H1 (cell line): Measurements from ENCODE around the gene KRTAP12-3. TPM values are rescaled to one million over a fixed set of nuclear protein-coding genes. Genes with fewer than 3 reads are reported as not detected.
A peak's percentile ranks its signal among the peaks of the same experiment; 100 is the strongest.

Experiments used
- CTCF ChIA-PET: fragments of 300-600 bp; sonication (Branson Sonifier 250); formaldehyde crosslinking; loops from one replicate; lab custom pipeline; 2021; ENCODE audit not compliant: partially characterized antibody; lab: Charles Lee
- POLR2A ChIA-PET: fragments of 300-600 bp; sonication (Branson Sonifier 250); formaldehyde crosslinking; loops from one replicate; lab custom pipeline; 2021; ENCODE audit warnings: inconsistent platforms; ENCODE audit not compliant: partially characterized antibody; lab: Charles Lee
- DNase-seq, 2 experiments: peaks; one replicate each; pipeline versions ENCODE4 v3.0.0 to v3.0.0-alpha.2; 2010 to 2022; ENCODE audit warnings: low spot score in 2 of 2, low read depth in 1 of 2, mixed read lengths in 1 of 2
- FAIRE-seq: peaks from 2 replicates; lab custom pipeline; 2011; peaks lifted over from hg19 to GRCh38; lab: Jason Lieb, UNC
- H2AFZ ChIP-seq: 2 replicates; pipeline ENCODE4 v1.8.1; 2012; ENCODE audit warnings: low read length, inconsistent platforms
- H2AK5ac ChIP-seq: 2 replicates; pipeline ENCODE4 v1.6.1; 2013; ENCODE audit warnings: low read depth, low read length
- H2BK120ac ChIP-seq: replicated peaks from 2 replicates; pipeline ENCODE3; 2013; ENCODE audit warnings: low read depth, low read length, inconsistent platforms
- H2BK12ac ChIP-seq: 2 replicates; pipeline ENCODE4 v1.6.1; 2013; ENCODE audit warnings: low read depth, low read length
- H2BK15ac ChIP-seq: 2 replicates; pipeline ENCODE4 v1.6.1; 2013; ENCODE audit warnings: low read length
- H2BK20ac ChIP-seq: 2 replicates; pipeline ENCODE4 v1.6.1; 2013; ENCODE audit warnings: low read length
- H2BK5ac ChIP-seq: 2 replicates; pipeline ENCODE4 v1.6.1; 2013; ENCODE audit warnings: low read depth, low read length
- H3K14ac ChIP-seq: 2 replicates; pipeline ENCODE4 v1.6.1; 2013; ENCODE audit warnings: inconsistent platforms; ENCODE audit not compliant: insufficient read length
- H3K18ac ChIP-seq: 2 replicates; pipeline ENCODE4 v1.6.1; 2013; ENCODE audit warnings: low read length; ENCODE audit errors: extremely low read depth
- H3K23ac ChIP-seq: 2 replicates; pipeline ENCODE4 v1.6.1; 2013; ENCODE audit warnings: inconsistent platforms; ENCODE audit not compliant: insufficient read length
- H3K23me2 ChIP-seq: 2 replicates; pipeline ENCODE4 v1.6.1; 2013; ENCODE audit warnings: low read depth, low read length
- H3K27ac ChIP-seq: 2 replicates; pipeline ENCODE4 v1.6.1; 2011; ENCODE audit warnings: low read depth, low read length, inconsistent platforms
- H3K27me3 ChIP-seq, 4 experiments: replicated peaks in 1 of 4; 1 replicate in 1 of 4; 2 replicates in 3 of 4; pipeline versions ENCODE4 v1.6.1 to v1.8.1; 2011 to 2013; ENCODE audit warnings: low read length in 3 of 4, mild to moderate bottlenecking in 3 of 4, inconsistent platforms in 2 of 4, mixed read lengths in 2 of 4, moderate library complexity in 1 of 4; ENCODE audit not compliant: control insufficient read depth in 3 of 4, insufficient read depth in 3 of 4; ENCODE audit errors: extremely low read depth in 1 of 4
- H3K36me3 ChIP-seq, 4 experiments: 2 replicates each; pipeline versions ENCODE4 v1.6.1 to v1.8.1; 2011 to 2013; ENCODE audit warnings: mild to moderate bottlenecking in 4 of 4, low read length in 3 of 4, moderate library complexity in 2 of 4, control low read depth in 1 of 4, inconsistent platforms in 1 of 4; ENCODE audit not compliant: insufficient read depth in 4 of 4, control insufficient read depth in 2 of 4
- H3K4ac ChIP-seq: replicated peaks from 2 replicates; pipeline ENCODE3; 2013; ENCODE audit warnings: low read length, low read depth, mixed read lengths, inconsistent platforms; ENCODE audit not compliant: insufficient read length
- H3K4me1 ChIP-seq, 4 experiments: replicated peaks in 1 of 4; 1 replicate in 1 of 4; 2 replicates in 3 of 4; pipeline versions ENCODE4 v1.6.1 to v1.8.1; 2011 to 2013; ENCODE audit warnings: low read length in 3 of 4, inconsistent platforms in 2 of 4, mixed read lengths in 1 of 4; ENCODE audit not compliant: insufficient read depth in 4 of 4, control insufficient read depth in 3 of 4
- H3K4me2 ChIP-seq, 2 experiments: 2 replicates each; pipeline versions ENCODE4 v1.6.1 to v1.8.1; 2011 to 2013; ENCODE audit warnings: low read depth in 2 of 2, low read length in 2 of 2, control low read depth in 1 of 2, inconsistent platforms in 1 of 2, mild to moderate bottlenecking in 1 of 2; ENCODE audit not compliant: insufficient read depth in 1 of 2
- H3K4me3 ChIP-seq, 4 experiments: fragments of 200-600, 300-600 bp in 1 of 4; sonication (generic), shearing (Covaris generic), sonication (Bioruptor Twin) in 1 of 4; 2 replicates each; pipeline versions ENCODE4 v1.5.1 to v1.8.1; 2011 to 2016; ENCODE audit warnings: low read length in 4 of 4, low read depth in 3 of 4, control low read depth in 2 of 4, inconsistent platforms in 2 of 4, mild to moderate bottlenecking in 2 of 4, mixed read lengths in 1 of 4, moderate library complexity in 1 of 4; ENCODE audit not compliant: insufficient read depth in 2 of 4; ENCODE audit errors: extremely low read depth in 1 of 4
- H3K56ac ChIP-seq: replicated peaks from 2 replicates; pipeline ENCODE3; 2013; ENCODE audit warnings: low read depth, mild to moderate bottlenecking, mixed read lengths, low read length, inconsistent platforms; ENCODE audit not compliant: insufficient read length
- H3K79me1 ChIP-seq: 2 replicates; pipeline ENCODE4 v1.6.1; 2013; ENCODE audit warnings: low read depth, low read length, control low read depth
- H3K79me2 ChIP-seq, 2 experiments: 2 replicates each; pipeline versions ENCODE4 v1.6.1 to v1.8.1; 2012 to 2013; ENCODE audit warnings: low read length in 2 of 2, mild to moderate bottlenecking in 2 of 2, inconsistent platforms in 1 of 2; ENCODE audit not compliant: insufficient read depth in 2 of 2, control insufficient read depth in 1 of 2
- H3K9ac ChIP-seq, 4 experiments: replicated peaks in 1 of 4; 1 replicate in 1 of 4; 2 replicates in 3 of 4; pipeline versions ENCODE4 v1.6.1 to v1.8.1; 2011 to 2013; ENCODE audit warnings: low read depth in 3 of 4, low read length in 3 of 4, control low read depth in 2 of 4, mild to moderate bottlenecking in 2 of 4, moderate library complexity in 2 of 4, inconsistent platforms in 1 of 4; ENCODE audit errors: extremely low read depth in 1 of 4
- H3K9me3 ChIP-seq, 2 experiments: 2 replicates each; pipeline versions ENCODE4 v1.6.1 to v1.8.1; 2012 to 2013; ENCODE audit warnings: mild to moderate bottlenecking in 2 of 2, moderate library complexity in 2 of 2, control low read depth in 1 of 2, inconsistent platforms in 1 of 2, low read depth in 1 of 2, low read length in 1 of 2, mixed read lengths in 1 of 2; ENCODE audit not compliant: insufficient read depth in 2 of 2
- H4K20me1 ChIP-seq, 2 experiments: replicated peaks in 1 of 2; 2 replicates each; pipeline versions ENCODE3 to v1.8.1; 2011 to 2013; ENCODE audit warnings: inconsistent platforms in 2 of 2, low read length in 2 of 2, mild to moderate bottlenecking in 1 of 2; ENCODE audit not compliant: insufficient read depth in 2 of 2, control insufficient read depth in 1 of 2
- H4K5ac ChIP-seq: 2 replicates; pipeline ENCODE4 v1.6.1; 2013; ENCODE audit warnings: low read length, low read depth, mixed read lengths, inconsistent platforms; ENCODE audit not compliant: insufficient read length
- H4K8ac ChIP-seq: 2 replicates; pipeline ENCODE4 v1.8.0; 2013; ENCODE audit warnings: mild to moderate bottlenecking, moderate library complexity, low read length, inconsistent platforms; ENCODE audit not compliant: insufficient read depth; ENCODE audit errors: extremely low read depth
- H4K91ac ChIP-seq: replicated peaks from 2 replicates; pipeline ENCODE3; 2013; ENCODE audit warnings: low read length, mixed read lengths, inconsistent platforms; ENCODE audit not compliant: insufficient read length
- CHD2 ChIP-seq: IDR thresholded peaks from 2 replicates; pipeline ENCODE4 v1.6.1; 2012; ENCODE audit warnings: low read length, improper control_type of control experiment
- EGR1 ChIP-seq: IDR thresholded peaks from 2 replicates; pipeline ENCODE4 v1.6.1; 2011; ENCODE audit warnings: low read depth, low read length, borderline replicate concordance
- PHF8 ChIP-seq: fragments of 200-600 bp; sonication (generic); conservative IDR thresholded peaks from 2 replicates; pipeline ENCODE4 v1.7.1; 2012; ENCODE audit warnings: low read depth, mild to moderate bottlenecking, inconsistent platforms, low read length, moderate library complexity
- RBBP5 ChIP-seq: IDR thresholded peaks from 2 replicates; pipeline ENCODE4 v1.7.1; 2012; ENCODE audit warnings: low read depth, mild to moderate bottlenecking, inconsistent platforms, low read length, moderate library complexity, borderline replicate concordance
- SIN3A ChIP-seq, 2 experiments: IDR thresholded peaks in 1 of 2; conservative IDR thresholded peaks in 1 of 2; 2 replicates each; pipeline ENCODE4 v1.6.1; 2011 to 2012; ENCODE audit warnings: low read length in 2 of 2, improper control_type of control experiment in 1 of 2, low read depth in 1 of 2, mild to moderate bottlenecking in 1 of 2
- SP1 ChIP-seq: IDR thresholded peaks from 2 replicates; pipeline ENCODE4 v1.6.1; 2011; ENCODE audit warnings: low read depth, low read length
- SUZ12 ChIP-seq: fragments of 200-600 bp; sonication (generic); IDR thresholded peaks from 2 replicates; pipeline ENCODE4 v1.6.1; 2012; ENCODE audit warnings: mild to moderate bottlenecking, inconsistent platforms, low read length, moderate library complexity, mixed read lengths
- TAF7 ChIP-seq: optimal IDR thresholded peaks from 2 replicates; pipeline ENCODE3; 2011; ENCODE audit warnings: low read depth, mild to moderate bottlenecking, inconsistent platforms, low read length, moderate library complexity, borderline replicate concordance
- TEAD4 ChIP-seq: IDR thresholded peaks from 2 replicates; pipeline ENCODE4 v1.6.1; 2012; ENCODE audit warnings: low read depth, low read length, inconsistent platforms, mixed read lengths
- YY1 ChIP-seq: IDR thresholded peaks from 2 replicates; pipeline ENCODE4 v1.6.1; 2011; ENCODE audit warnings: low read depth, mild to moderate bottlenecking, low read length
- WGBS, 2 experiments: shearing (Covaris generic) in 1 of 2; methylation state at CpG; one replicate each; pipeline versions ENCODE4 v1.1.6 to v1.1.7; 2013 to 2015; ENCODE audit warnings: low lambda C conversion rate in 2 of 2, mixed read lengths in 2 of 2, inconsistent platforms in 1 of 2, low coverage in 1 of 2, missing lambda C conversion rate in 1 of 2; ENCODE audit not compliant: insufficient replicate concordance in 2 of 2, insufficient coverage in 1 of 2, insufficient read length in 1 of 2; ENCODE audit errors: extremely low coverage in 1 of 2, missing lambda C conversion rate in 1 of 2; 5-methylcytosine and 5-hydroxymethylcytosine counted together
- polyA plus RNA-seq, 7 experiments: library from polyadenylated mRNA; depleted of rRNA in 3 of 7; stranded (reverse) in 5 of 7; unstranded in 2 of 7; fragments of >200 nt in 5 of 7; fragments of 200-250 nt in 2 of 7; gene quantifications; 1 replicate in 5 of 7; 2 replicates in 1 of 7; 4 replicates in 1 of 7; pipeline versions ENCODE4 v1.2.1 to v1.2.3, GENCODE V29; 2011 to 2013; ENCODE audit warnings: missing spikeins in 2 of 7, mixed read lengths in 2 of 7
- total RNA-seq: library from RNA; stranded (reverse); fragmentation: NEBNext Ultra II Directional; extraction: Animal tissue kit (Norgen Biotek cat#: 25700); gene quantifications from 2 replicates; pipeline ENCODE4 v1.2.1, GENCODE V29; 2021

The KRTAP12-3 gene
- total and polyA plus RNA-seq, 2 of the 8 experiments (the other 6 are each of a cell fraction or from before 2014, with no cell fraction given): not detected

DNA sequence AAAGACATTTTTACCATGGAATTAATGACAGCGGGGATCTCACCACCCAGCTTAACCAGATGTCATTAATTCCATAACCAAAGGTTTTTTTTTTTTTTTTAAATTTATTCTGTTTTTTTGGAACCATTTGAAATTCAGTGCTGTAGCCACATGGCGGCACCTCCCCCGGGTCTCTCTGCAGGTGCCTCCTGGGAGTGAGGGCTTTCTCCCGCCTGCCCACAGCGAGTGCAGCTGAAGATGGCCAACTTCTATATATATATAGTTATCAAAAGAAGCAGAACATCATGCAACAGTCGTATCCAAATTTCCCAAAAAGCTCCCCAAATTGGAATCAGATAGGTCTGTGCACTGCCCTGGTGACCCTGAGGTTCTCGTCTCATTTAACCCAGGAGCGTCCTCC lies 42.3 kb upstream of the KRTAP12-3 start:
- H3K4me1 ChIP-seq: peaks cover 0 to 6% (median 2%) of the 10 kb centered on the region in 4 experiments; a peak in 4 of 7 replicates
- H3K79me2 ChIP-seq: no peaks in the 10 kb centered on the region
- H3K27me3 ChIP-seq: no peaks in the 10 kb centered on the region
- H2BK12ac ChIP-seq: no peak overlapping the region
- H4K5ac ChIP-seq: no peak overlapping the region
- no peak overlapping the region for H2BK120ac ChIP-seq
- H2BK15ac ChIP-seq: no peak overlapping the region
- no peak overlapping the region for H3K4me2 ChIP-seq
- H4K8ac ChIP-seq: peak overlapping the region; percentile 48; the same call in 1 of the 2 replicates
- CTCF ChIA-PET: interaction anchor here (0.9 kb wide), 1 partner anchor 35 kb away, joined by 4 read pairs; the partner anchor contains the start of gene KRTAP10-5
- no peak overlapping the region for H3K56ac ChIP-seq
- H3K23ac ChIP-seq: no peak overlapping the region
- WGBS, 2 experiments: 82% methylated on average over 6 of the region's 8 CpGs; no CpG with 5 or more reads in 1 of the 2 experiments
- no peak overlapping the region for H4K91ac ChIP-seq
- DNase-seq: peak in 1 of 2 experiments; percentile 35
- no peak overlapping the region for H3K14ac ChIP-seq
- H2BK20ac ChIP-seq: no peak overlapping the region
- no peak overlapping the region for H2AFZ ChIP-seq
- no peak overlapping the region for H2AK5ac ChIP-seq
- POLR2A ChIA-PET: interaction anchor here (0.6 to 1.5 kb wide), 2 partner anchors 91 to 1012 kb away, joined by 3 read pairs; no protein-coding TSS in a partner anchor
- H3K4me3 ChIP-seq: no peak overlapping the region
- no peaks in the 10 kb centered on the region for H3K36me3 ChIP-seq
- no peak overlapping the region for H2BK5ac ChIP-seq
- no peak for FAIRE-seq
- H3K18ac ChIP-seq: no peak overlapping the region
- no peak overlapping the region for H3K9ac ChIP-seq
- peaks cover 0 to 1% of the 10 kb centered on the region in 2 experiments for H4K20me1 ChIP-seq
- no peaks in the 10 kb centered on the region; the same call in 1 of the 2 replicates for H3K79me1 ChIP-seq
- no peak overlapping the region for H3K27ac ChIP-seq
- H3K4ac ChIP-seq: no peak overlapping the region
- peaks cover 15 to 16% of the 10 kb centered on the region in 2 experiments for H3K9me3 ChIP-seq
- H3K23me2 ChIP-seq: no peaks in the 10 kb centered on the region
- no peak for TF ChIP-seq SIN3A (conservative IDR thresholded peaks at IDR 0.05 in 1 of 2, IDR thresholded peaks at IDR 0.05 in 1 of 2; ENCODE audit: low read depth in 1 of 2, low read length in 2 of 2)
- TF ChIP-seq YY1: no peak
- TF ChIP-seq TEAD4: no peak
- TF ChIP-seq CHD2: no peak
- TF ChIP-seq EGR1: no peak
- TF ChIP-seq TAF7: no peak
- no peak for TF ChIP-seq PHF8
- no peak for TF ChIP-seq SP1
- no peak for TF ChIP-seq SUZ12
- no peak for TF ChIP-seq RBBP5
